GM12801 (cell line): Measurements from ENCODE around the gene SNAPC4.

Experiments
- CTCF ChIP-seq: IDR thresholded peaks from one replicate; pipeline ENCODE4 v1.5.1; 2011; ENCODE audit warnings: control low read depth; ENCODE audit not compliant: insufficient read length; ENCODE audit errors: extremely low read depth

The SNAPC4 gene

GRCh38 chr9:136375096-136375495, 24.9 kb downstream of the SNAPC4 start:
- TF ChIP-seq CTCF = no peak

- no peak for TF ChIP-seq CTCF
Measured at GRCh38 chr9:136374183-136374575, 25.8 kb downstream of the SNAPC4 start.

- TF ChIP-seq CTCF = no peak
Measured at GRCh38 chr9:136373300-136374182, 26.4 kb downstream of the SNAPC4 start, which contains the start of gene CARD9. Gene CARD9, minus strand, starts transcription at chr9:136373669. Its CDS starts 1,591 bp downstream, at chr9:136372078.

GRCh38 chr9:136372561-136373299, 27.2 kb downstream of the SNAPC4 start:
- TF ChIP-seq CTCF = no peak

- no peak for TF ChIP-seq CTCF
Measured at GRCh38 chr9:136372006-136372405, 28.0 kb downstream of the SNAPC4 start.

- no peak for TF ChIP-seq CTCF
Measured at GRCh38 chr9:136371533-136371880, 28.5 kb downstream of the SNAPC4 start.

GRCh38 chr9:136370687-136371532, 29.1 kb downstream of the SNAPC4 start:
- TF ChIP-seq CTCF = no peak
